ENCODE measurements around the gene PRDM8.

The PRDM8 gene

GRCh38 chr4:80182237-80182866 is 15.0 kb upstream of the PRDM8 start:
- TF ChIP-seq CTCF (IDR thresholded peaks at IDR 0.05; ENCODE audit: extremely low read depth, insufficient read depth, missing control alignments) = no peak
- in situ Hi-C loops (cut with MboI; ENCODE audit: low pct_unique_long_range_greater_than_20kb, low sequenced_read_pairs, unreplicated experiment) = loop anchor here (25.0 kb wide), 1 partner anchor 270 kb away; no protein-coding TSS in a partner anchor
- peak; percentile 44 for DNase-seq (ENCODE audit: low spot score)

DNA sequence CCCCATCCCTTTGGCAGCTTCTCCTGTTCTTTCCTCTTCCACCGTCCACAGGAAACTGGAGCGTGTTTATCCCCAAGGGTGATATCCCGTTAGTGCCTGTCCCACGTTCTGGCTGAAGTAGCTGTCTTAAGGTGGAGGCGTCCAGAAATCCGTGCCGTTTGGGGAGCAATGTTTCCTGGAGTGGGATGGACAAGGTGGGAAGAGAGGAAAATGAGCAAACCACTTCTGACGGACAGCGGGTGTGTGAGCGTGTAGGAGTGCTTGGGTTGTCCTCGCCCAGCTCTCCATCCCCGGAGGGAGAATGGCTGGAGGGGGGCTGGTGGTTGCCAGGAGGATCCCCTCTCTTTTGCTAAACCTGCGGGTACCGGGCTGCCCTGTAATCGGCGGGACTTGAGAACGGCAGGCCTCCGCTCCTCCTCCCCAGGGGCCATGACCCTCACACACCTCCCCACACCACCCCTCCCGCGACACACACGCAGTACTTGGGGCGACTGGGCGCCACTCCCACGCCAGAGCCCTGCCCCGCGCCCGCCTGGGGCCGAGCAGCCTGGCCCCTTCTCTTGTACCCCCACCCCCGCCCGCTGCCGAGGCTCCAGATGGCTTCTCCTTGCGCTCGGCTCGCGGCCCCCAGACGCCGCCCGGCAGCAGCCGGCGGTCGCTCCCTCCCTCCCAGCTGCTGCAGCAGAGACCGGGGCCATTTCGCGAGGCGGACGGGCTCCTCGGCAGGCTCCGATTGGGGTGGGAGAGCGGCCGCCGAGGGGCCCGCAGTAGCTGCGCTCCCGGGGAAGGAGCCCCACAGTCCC is 13.9 kb upstream of the PRDM8 start:
- DNase-seq (ENCODE audit: low spot score) = peak; percentile 50
- no peak for TF ChIP-seq CTCF (IDR thresholded peaks at IDR 0.05; ENCODE audit: extremely low read depth, insufficient read depth, missing control alignments)
- in situ Hi-C loops (cut with MboI; ENCODE audit: low pct_unique_long_range_greater_than_20kb, low sequenced_read_pairs, unreplicated experiment) = loop anchor here (25.0 kb wide), 1 partner anchor 271 kb away; no protein-coding TSS in a partner anchor

DNA sequence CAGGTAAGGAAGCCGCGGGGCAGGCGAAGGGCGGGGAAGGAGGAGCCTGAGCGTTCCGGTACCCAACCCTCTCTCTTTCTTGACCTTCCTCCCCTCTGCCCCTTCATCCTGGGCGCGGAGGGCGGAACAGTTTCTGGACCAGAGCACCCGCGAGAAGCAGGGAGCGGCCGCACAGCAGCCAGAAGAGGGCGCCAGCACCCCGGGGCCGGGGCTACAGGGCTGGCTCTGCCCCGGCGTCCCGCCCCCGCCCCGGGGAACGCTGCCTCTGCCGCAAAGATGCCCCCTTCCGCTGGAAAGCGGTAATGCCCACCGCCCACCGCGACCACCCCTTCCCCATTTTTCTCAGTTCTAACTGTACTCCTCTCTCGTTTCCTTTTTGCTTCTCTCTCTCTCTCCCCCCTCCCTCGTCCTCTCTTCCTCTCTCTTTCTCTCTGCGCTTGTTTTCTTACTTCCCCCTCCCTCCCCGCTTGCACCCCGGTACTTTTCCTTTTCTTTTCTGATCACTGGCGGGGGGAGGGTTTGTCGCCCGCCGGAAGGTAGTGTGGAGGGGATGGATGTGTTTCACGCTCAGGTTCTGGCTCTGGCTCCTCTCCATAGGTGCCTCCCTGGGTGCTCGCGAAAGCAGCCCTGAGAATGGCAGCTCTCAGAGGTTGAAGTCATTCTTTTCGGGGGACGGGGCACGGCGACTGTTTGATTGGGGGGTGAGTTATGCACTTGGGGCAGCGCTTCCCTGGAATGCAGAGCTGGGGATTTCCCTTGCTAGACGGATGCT is 13.1 kb upstream of the PRDM8 start:
- peak; percentile 91 for TF ChIP-seq CTCF (IDR thresholded peaks at IDR 0.05; ENCODE audit: extremely low read depth, insufficient read depth, missing control alignments)
- in situ Hi-C loops (cut with MboI; ENCODE audit: low pct_unique_long_range_greater_than_20kb, low sequenced_read_pairs, unreplicated experiment) = loop anchor here (25.0 kb wide), 1 partner anchor 272 kb away; no protein-coding TSS in a partner anchor
- peak; percentile 91 for DNase-seq (ENCODE audit: low spot score)

DNA sequence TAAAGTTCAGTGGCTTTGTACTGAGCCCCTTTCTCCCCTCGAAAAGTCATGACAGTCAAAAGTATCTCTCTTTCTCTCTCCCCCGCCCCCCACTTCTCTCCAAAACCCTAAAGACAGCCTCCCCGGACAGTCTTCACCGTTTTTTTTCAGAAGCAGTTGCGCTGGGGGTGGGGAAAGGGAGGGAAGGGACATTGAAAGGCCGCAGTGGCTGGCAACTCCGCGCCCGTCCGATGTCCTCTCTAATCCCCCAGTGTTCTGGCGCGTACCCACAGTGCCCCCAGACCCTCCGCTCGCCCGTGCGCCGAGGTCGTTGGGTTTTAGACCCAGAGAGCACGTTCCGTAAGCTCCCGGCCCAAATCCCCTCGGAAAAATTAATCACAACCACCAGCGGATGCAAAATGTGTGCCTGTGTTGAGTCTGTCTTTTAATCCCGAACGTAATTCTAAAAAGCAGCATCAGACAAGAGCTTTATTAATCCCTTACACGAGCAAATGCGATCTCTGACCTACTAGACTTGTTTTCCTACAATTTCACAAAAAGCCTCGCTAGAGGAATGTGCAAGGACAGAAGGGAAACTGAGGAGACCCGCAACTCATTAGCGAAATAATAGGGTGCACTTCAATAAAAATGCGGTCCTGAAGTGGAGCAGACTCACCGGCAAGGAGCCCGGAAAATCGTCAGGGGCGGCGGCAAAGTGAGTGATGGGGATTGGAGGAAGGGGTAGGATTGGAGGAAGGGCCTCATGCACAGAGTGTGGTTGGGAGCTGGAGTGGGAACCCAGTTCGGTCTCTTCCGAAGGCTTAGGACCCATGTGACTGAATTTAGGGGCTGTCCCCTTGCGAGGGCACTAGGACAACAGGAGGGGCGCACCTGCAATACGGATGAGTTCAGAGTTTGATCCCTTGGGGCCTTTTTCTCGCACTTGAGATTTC is 12.2 kb upstream of the PRDM8 start:
- no peak for TF ChIP-seq CTCF (IDR thresholded peaks at IDR 0.05; ENCODE audit: extremely low read depth, insufficient read depth, missing control alignments)
- peak; percentile 23 for DNase-seq (ENCODE audit: low spot score)

DNA sequence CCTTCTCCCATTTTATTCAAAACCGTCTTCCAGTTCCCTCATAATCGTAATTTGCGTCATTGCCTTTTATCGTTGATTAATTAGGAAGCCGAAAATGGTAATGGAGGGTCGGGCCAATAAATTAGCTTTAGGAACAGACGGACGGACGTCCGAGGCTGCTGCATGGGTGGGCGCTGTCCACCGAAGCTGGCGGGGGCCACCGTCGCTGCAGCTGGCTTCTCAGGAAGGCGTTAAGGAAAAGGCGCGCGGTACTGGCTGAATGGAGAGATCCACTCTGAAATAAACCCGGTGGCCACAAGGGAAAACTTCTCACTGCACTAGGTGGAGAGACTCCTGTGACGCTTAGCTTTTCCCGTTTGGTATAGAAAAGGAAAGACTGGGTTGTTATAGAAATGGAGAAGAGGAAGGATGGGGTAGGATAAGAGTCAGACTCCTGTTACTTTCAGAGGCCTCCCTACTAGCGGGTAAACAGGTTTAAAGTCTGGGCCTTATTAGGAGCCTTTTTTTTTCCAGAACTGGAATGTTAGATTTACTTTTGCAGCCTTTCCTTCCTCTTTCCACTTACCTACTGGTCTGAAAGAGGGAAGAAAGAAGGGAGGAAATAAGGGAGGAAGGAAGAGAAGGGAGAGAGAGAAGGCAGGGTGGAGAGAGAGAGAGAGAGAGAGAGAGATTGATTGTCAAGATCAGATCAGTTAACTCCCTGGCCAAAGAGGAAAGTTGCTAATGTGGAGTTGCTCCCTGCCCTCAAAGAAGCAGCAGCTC is 11.3 kb upstream of the PRDM8 start:
- in situ Hi-C loops (cut with MboI; ENCODE audit: low pct_unique_long_range_greater_than_20kb, low sequenced_read_pairs, unreplicated experiment) = loop anchor here (25.0 kb wide), 1 partner anchor 274 kb away; no protein-coding TSS in a partner anchor
- TF ChIP-seq CTCF (IDR thresholded peaks at IDR 0.05; ENCODE audit: extremely low read depth, insufficient read depth, missing control alignments) = no peak

More for the DNA sequence above, 12.2 kb upstream of the PRDM8 start:
- in situ Hi-C loops (cut with MboI; ENCODE audit: low pct_unique_long_range_greater_than_20kb, low sequenced_read_pairs, unreplicated experiment) = loop anchor here (25.0 kb wide), 1 partner anchor 273 kb away; no protein-coding TSS in a partner anchor

More for the DNA sequence above, 11.3 kb upstream of the PRDM8 start:
- DNase-seq (ENCODE audit: low spot score) = peak; percentile 10
